HG03108 (cell line): ENCODE measurements around the gene MYCL.
A peak's percentile ranks its signal among the peaks of the same experiment; 100 is the strongest.

Experiments used
- ATAC-seq: cut with Tn5 transposase; IDR thresholded peaks from one replicate; pipeline ENCODE4 v1.9.1; 2021; ENCODE audit warnings: moderate library complexity; ENCODE audit not compliant: unreplicated experiment

Gene MYCL

GRCh38 chr1:39901714-39902459, at the start of gene MYCL:
Gene MYCL, minus strand, starts transcription at chr1:39901917. Its CDS starts 483 bp downstream, at chr1:39901434.
- ATAC-seq = peak; percentile 68

GRCh38 chr1:39949891-39950290, 48.2 kb upstream of the MYCL start:
- ATAC-seq = no peak

- no peak for ATAC-seq
Measured at GRCh38 chr1:39947260-39947659, 45.5 kb upstream of the MYCL start.

- ATAC-seq = no peak
Measured at GRCh38 chr1:39946216-39946615, 44.5 kb upstream of the MYCL start.

- no peak for ATAC-seq
Measured at GRCh38 chr1:39944410-39945112, 42.8 kb upstream of the MYCL start.

- no peak for ATAC-seq
Measured at GRCh38 chr1:39943471-39944290, 42.0 kb upstream of the MYCL start.

GRCh38 chr1:39940980-39941871, 39.5 kb upstream of the MYCL start:
- no peak for ATAC-seq

GRCh38 chr1:39940253-39940652, 38.5 kb upstream of the MYCL start:
- ATAC-seq = no peak

- no peak for ATAC-seq
Measured at GRCh38 chr1:39938856-39939255, 37.1 kb upstream of the MYCL start.

GRCh38 chr1:39936724-39937491, 35.2 kb upstream of the MYCL start:
- ATAC-seq = no peak

- ATAC-seq = no peak
Measured at GRCh38 chr1:39933956-39934941, 32.5 kb upstream of the MYCL start.

GRCh38 chr1:39928809-39929587, 27.3 kb upstream of the MYCL start:
- ATAC-seq = no peak

GRCh38 chr1:39927538-39927937, 25.8 kb upstream of the MYCL start:
- no peak for ATAC-seq

- ATAC-seq = no peak
Measured at GRCh38 chr1:39926820-39927219, 25.1 kb upstream of the MYCL start.

- ATAC-seq = no peak
Measured at GRCh38 chr1:39926343-39926793, 24.7 kb upstream of the MYCL start.

- ATAC-seq = no peak
Measured at GRCh38 chr1:39925721-39926342, 24.1 kb upstream of the MYCL start.

- ATAC-seq = no peak
Measured at GRCh38 chr1:39922251-39922688, 20.6 kb upstream of the MYCL start.
